IMR-90 (cell line): ENCODE results near the gene CP. TPM values are rescaled to one million over a fixed set of nuclear protein-coding genes. Genes with fewer than 3 reads are reported as not detected.
A peak's percentile ranks its signal among the peaks of the same experiment; 100 is the strongest.

Experiments
- ATAC-seq: fragments of 200-7000 bp; cut with Tn5 transposase; 2 replicates; pipeline ENCODE4 v1.9.1; 2020; ENCODE audit warnings: low read depth, mild to moderate bottlenecking, moderate library complexity
- BruUV-seq: library from RNA; stranded (reverse); fragments of 400-500 nt; replicated peaks from 2 replicates; lab custom pipeline; 2021; lab: Mats Ljungman, UMichigan
- CTCF ChIA-PET: fragments of 300-600 bp; formaldehyde crosslinking; extraction: SDS; loops from one replicate; lab custom pipeline; 2021; ENCODE audit warnings: antibody characterized with exemption; lab: Yijun Ruan, JAX
- POLR2A ChIA-PET: fragments of 300-600 bp; sonication (Branson Sonifier 250); formaldehyde crosslinking; loops from one replicate; lab custom pipeline; 2022; ENCODE audit warnings: antibody characterized with exemption; ENCODE audit not compliant: unreplicated experiment; lab: Charles Lee
- DNase-seq: peaks from one replicate; pipeline ENCODE4 v3.0.0; 2013
- H2AFZ ChIP-seq: replicated peaks from 2 replicates; pipeline ENCODE3; 2013; ENCODE audit warnings: low read length, mild to moderate bottlenecking; ENCODE audit not compliant: poor library complexity
- H2AK5ac ChIP-seq: 2 replicates; pipeline ENCODE4 v1.6.1; 2013; ENCODE audit warnings: low read depth, low read length, inconsistent platforms
- H2AK9ac ChIP-seq: replicated peaks from 2 replicates; pipeline ENCODE3; 2013; ENCODE audit warnings: mild to moderate bottlenecking, low read depth, low read length, moderate library complexity; ENCODE audit not compliant: poor library complexity
- H2BK120ac ChIP-seq: 2 replicates; pipeline ENCODE4 v1.6.1; 2013; ENCODE audit warnings: low read depth, low read length, inconsistent platforms
- H2BK15ac ChIP-seq: 3 replicates; pipeline ENCODE4 v1.6.1; 2013; ENCODE audit warnings: low read depth, low read length, inconsistent platforms
- H2BK20ac ChIP-seq: 2 replicates; pipeline ENCODE4 v1.6.1; 2013; ENCODE audit warnings: low read depth, mild to moderate bottlenecking, inconsistent platforms, low read length, moderate library complexity
- H2BK5ac ChIP-seq: 2 replicates; pipeline ENCODE4 v1.6.1; 2013; ENCODE audit warnings: mild to moderate bottlenecking, low read depth, low read length, inconsistent platforms; ENCODE audit not compliant: poor library complexity, severe bottlenecking
- H3K14ac ChIP-seq: replicated peaks from 2 replicates; pipeline ENCODE4 v1.6.1; 2013; ENCODE audit warnings: low read depth, low read length, inconsistent platforms
- H3K18ac ChIP-seq: 2 replicates; pipeline ENCODE4 v1.6.1; 2013; ENCODE audit warnings: low read depth, low read length, control low read depth
- H3K23ac ChIP-seq: 2 replicates; pipeline ENCODE4 v1.6.1; 2013; ENCODE audit warnings: low read depth, low read length, inconsistent platforms
- H3K27ac ChIP-seq: 2 replicates; pipeline ENCODE4 v1.5.1; 2013; ENCODE audit warnings: mild to moderate bottlenecking, control low read depth, low read length; ENCODE audit not compliant: insufficient read depth
- H3K27me3 ChIP-seq: 2 replicates; pipeline ENCODE4 v1.6.1; 2013; ENCODE audit warnings: low read length; ENCODE audit not compliant: control insufficient read depth, insufficient read depth
- H3K36me3 ChIP-seq: 2 replicates; pipeline ENCODE4 v1.6.1; 2013; ENCODE audit warnings: low read length, mixed read lengths; ENCODE audit not compliant: control insufficient read depth, insufficient read depth
- H3K4ac ChIP-seq: 2 replicates; pipeline ENCODE4 v1.6.1; 2013; ENCODE audit warnings: low read depth, low read length, inconsistent platforms
- H3K4me1 ChIP-seq: 2 replicates; pipeline ENCODE4 v1.6.1; 2013; ENCODE audit warnings: low read length, mixed read lengths; ENCODE audit not compliant: control insufficient read depth, insufficient read depth
- H3K4me2 ChIP-seq: 2 replicates; pipeline ENCODE4 v1.6.1; 2013; ENCODE audit warnings: low read depth, mild to moderate bottlenecking, control low read depth, low read length, moderate library complexity
- H3K4me3 ChIP-seq: 2 replicates; pipeline ENCODE4 v1.5.1; 2013; ENCODE audit warnings: low read depth, mild to moderate bottlenecking, control low read depth, low read length, moderate library complexity; ENCODE audit not compliant: insufficient read depth
- H3K56ac ChIP-seq: 2 replicates; pipeline ENCODE4 v1.6.1; 2013; ENCODE audit warnings: low read length, inconsistent platforms; ENCODE audit not compliant: insufficient read depth; ENCODE audit errors: extremely low read depth
- H3K79me1 ChIP-seq, 2 experiments: 2 replicates each; pipeline ENCODE4 v1.6.1; 2013; ENCODE audit warnings: low read length in 2 of 2, inconsistent platforms in 1 of 2, low read depth in 1 of 2
- H3K9ac ChIP-seq: 2 replicates; pipeline ENCODE4 v1.6.1; 2013; ENCODE audit warnings: low read depth, low read length, control low read depth
- H3K9me1 ChIP-seq: 2 replicates; pipeline ENCODE4 v1.6.1; 2013; ENCODE audit warnings: low read length, inconsistent platforms; ENCODE audit not compliant: insufficient read depth
- H3K9me3 ChIP-seq: 2 replicates; pipeline ENCODE4 v1.6.1; 2013; ENCODE audit warnings: low read length; ENCODE audit not compliant: control insufficient read depth, insufficient read depth
- H4K20me1 ChIP-seq: 2 replicates; pipeline ENCODE4 v1.6.1; 2013; ENCODE audit warnings: low read length, inconsistent platforms; ENCODE audit not compliant: insufficient read depth
- H4K5ac ChIP-seq: 2 replicates; pipeline ENCODE4 v1.6.1; 2013; ENCODE audit warnings: mild to moderate bottlenecking, low read depth, low read length, control low read depth
- H4K8ac ChIP-seq, 2 experiments: 2 replicates each; pipeline ENCODE4 v1.6.1; 2013; ENCODE audit warnings: low read depth in 2 of 2, low read length in 2 of 2, control low read depth in 1 of 2, inconsistent platforms in 1 of 2
- H4K91ac ChIP-seq: 2 replicates; pipeline ENCODE4 v1.6.1; 2013; ENCODE audit warnings: low read depth, low read length, inconsistent platforms; ENCODE audit not compliant: insufficient read depth
- BHLHE40 ChIP-seq: fragments of 150-350 bp; IDR thresholded peaks from 2 replicates; pipeline ENCODE4 v1.6.1; 2016; ENCODE audit warnings: mild to moderate bottlenecking, low read depth, low read length
- MAFK ChIP-seq: IDR thresholded peaks from 2 replicates; pipeline ENCODE4 v1.6.1; 2012; ENCODE audit warnings: low read depth, low read length, improper control_type of control experiment
- MXI1 ChIP-seq: IDR thresholded peaks from 2 replicates; pipeline ENCODE4 v1.6.1; 2012; ENCODE audit warnings: low read depth, mild to moderate bottlenecking, low read length, moderate library complexity, borderline replicate concordance
- NFE2L2 ChIP-seq: fragments of 150-350 bp; IDR thresholded peaks from 2 replicates; pipeline ENCODE4 v1.6.1; 2016; ENCODE audit warnings: low read depth, mild to moderate bottlenecking, low read length
- POLR2A ChIP-seq: IDR thresholded peaks from 2 replicates; pipeline ENCODE4 v1.6.1; 2012; ENCODE audit warnings: mild to moderate bottlenecking, low read depth, low read length
- RAD21 ChIP-seq: IDR thresholded peaks from 2 replicates; pipeline ENCODE4 v1.6.1; 2012; ENCODE audit warnings: low read length, improper control_type of control experiment
- RCOR1 ChIP-seq: IDR thresholded peaks from 2 replicates; pipeline ENCODE4 v1.6.1; 2012; ENCODE audit warnings: mild to moderate bottlenecking, low read length, improper control_type of control experiment; ENCODE audit not compliant: insufficient replicate concordance
- RFX5 ChIP-seq: IDR thresholded peaks from 2 replicates; pipeline ENCODE4 v1.8.0; 2012; ENCODE audit warnings: low read depth, mild to moderate bottlenecking, low read length, moderate library complexity
- SMC3 ChIP-seq: fragments of 150-350 bp; IDR thresholded peaks from 2 replicates; pipeline ENCODE4 v1.6.1; 2016; ENCODE audit warnings: low read depth, mild to moderate bottlenecking, antibody characterized with exemption, low read length, moderate library complexity
- WGBS, 2 experiments: methylation state at CpG; one replicate each; pipeline versions ENCODE4 v1.1.5 to v1.1.7; 2013; ENCODE audit warnings: missing lambda C conversion rate in 2 of 2; ENCODE audit not compliant: insufficient read length in 1 of 2; ENCODE audit errors: extremely low coverage in 2 of 2; 5-methylcytosine and 5-hydroxymethylcytosine counted together
- dilution Hi-C: fragments of 300-500 bp; cut with HindIII; formaldehyde crosslinking; loops from one replicate; pipeline ENCODE4 v1.14.3; 2018; ENCODE audit warnings: low sequenced_read_pairs; ENCODE audit not compliant: unreplicated experiment
- in situ Hi-C: fragments of 300-500 bp; cut with MboI; formaldehyde crosslinking; loops from 3 replicates; pipeline ENCODE4 v1.14.3; 2019; ENCODE audit warnings: low sequenced_read_pairs, inconsistent platforms, mixed read lengths
- intact Hi-C: fragments of 100-400 bp; cut with micrococcal nuclease; formaldehyde crosslinking; loops from 2 replicates; pipeline ENCODE4 v1.10.0; 2022
- polyA plus RNA-seq, 3 experiments: library from polyadenylated mRNA; depleted of rRNA; stranded (reverse); fragments of >200 nt; gene quantifications; 2 replicates each; pipeline ENCODE4 v1.2.3, GENCODE V29; 2012; ENCODE audit warnings: low replicate concordance in 1 of 3
- total RNA-seq: library from RNA; depleted of rRNA; stranded (reverse); fragments of >200 nt; gene quantifications from 2 replicates; pipeline ENCODE4 v1.2.3, GENCODE V29; 2012
- TF ChIP-seq, protein P1 (sequence below): fragments of 150-350 bp; IDR thresholded peaks from 2 replicates; pipeline ENCODE4 v1.6.1; 2017; ENCODE audit warnings: mild to moderate bottlenecking, antibody characterized with exemption, low read length, low read depth
- TF ChIP-seq, protein P2 (sequence below): conservative IDR thresholded peaks from 2 replicates; pipeline ENCODE4 v1.5.1; 2012; ENCODE audit warnings: mild to moderate bottlenecking, low read depth, low read length, improper control_type of control experiment
- TF ChIP-seq, protein P3 (sequence below): fragments of 150-350 bp; IDR thresholded peaks from 2 replicates; pipeline ENCODE4 v1.6.1; 2016; ENCODE audit warnings: low read depth, mild to moderate bottlenecking, low read length, moderate library complexity, borderline replicate concordance

CP gene
- total and polyA plus RNA-seq, 2 of the 4 experiments (the other 2 are of a cell fraction): not detected

DNA sequence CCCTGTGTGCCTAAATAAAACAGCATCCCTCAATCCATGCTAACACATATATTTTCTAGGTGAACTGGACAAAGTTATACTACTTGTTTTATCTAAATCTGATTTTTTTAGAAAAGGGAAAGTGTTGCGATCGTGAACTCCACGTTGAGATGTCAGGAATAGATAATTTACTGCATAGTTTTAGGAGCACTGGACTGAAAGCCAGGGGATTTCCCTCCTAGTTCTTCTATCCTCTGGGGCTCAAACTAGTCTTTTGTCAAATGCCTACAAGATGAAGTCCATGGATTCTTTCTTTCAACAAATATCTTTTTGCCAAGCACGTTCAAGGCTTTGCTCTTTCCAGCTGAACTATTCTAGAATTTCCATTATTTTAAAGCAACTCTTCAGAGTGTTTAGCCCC, 92.8 kb downstream of the CP start:
- intact Hi-C loops: loop anchor here (2.0 kb wide), 1 partner anchor 144 kb away; no protein-coding TSS in a partner anchor

More for the DNA sequence above, 92.8 kb downstream of the CP start:
- Histone ChIP-seq H4K91ac (peak overlapping the region; percentile 57; the same call in 1 of the 2 replicates), H3K14ac (peak overlapping the region; percentile 66), H4K20me1 (no peaks in the 10 kb centered on the region), H2BK15ac (no peak overlapping the region), H2BK120ac (peak overlapping the region; percentile 73; the same call in 1 of the 2 replicates), H2BK5ac (peak overlapping the region; percentile 78), H2AK5ac (no peak overlapping the region), H3K4me3 (peak overlapping the region; percentile 75), H3K9ac (peak overlapping the region; percentile 89), H3K18ac (peak overlapping the region; percentile 13), H3K4me2 (peak overlapping the region; percentile 71), H3K4ac (peak overlapping the region; percentile 59; the same call in 1 of the 2 replicates), H3K56ac (peak overlapping the region; percentile 72), H3K27me3 (no peaks in the 10 kb centered on the region), H3K23ac (peak overlapping the region; percentile 43), H3K9me3 (no peaks in the 10 kb centered on the region), H3K36me3 (no peaks in the 10 kb centered on the region), H3K4me1 (peaks cover 6% of the 10 kb centered on the region), H2AK9ac (no peak overlapping the region), H3K9me1 (0 out of 2 replicates have a peak, but pooled peaks cover 3% of the 10 kb centered on the region), H4K5ac (peak overlapping the region; percentile 23), H2AFZ (peak overlapping the region; percentile 99), H2BK20ac (no peak overlapping the region), H4K8ac (peak overlapping the region; percentile 14 to 85; a peak in 2 of 4 replicates), H3K27ac (peak overlapping the region; percentile 69; the same call in 1 of the 2 replicates), H3K79me1 (peaks cover 16 to 43% of the 10 kb centered on the region in 2 experiments; a peak in 3 of 4 replicates)
- BruUV-seq: no TSS peak
- ChIA-PET CTCF (no interaction called here), POLR2A (no interaction called here)
- ATAC-seq (peak; percentile 7), DNase-seq (peak; percentile 12)
- in situ Hi-C loops (no loop called here), dilution Hi-C loops (no loop called here)
- TF ChIP-seq MAFK (no peak), POLR2A (no peak), RCOR1 (no peak), NFE2L2 (no peak), RAD21 (no peak), BHLHE40 (no peak), MXI1 (no peak), SMC3 (no peak), RFX5 (no peak)
- TF ChIP-seq, protein P1, sequence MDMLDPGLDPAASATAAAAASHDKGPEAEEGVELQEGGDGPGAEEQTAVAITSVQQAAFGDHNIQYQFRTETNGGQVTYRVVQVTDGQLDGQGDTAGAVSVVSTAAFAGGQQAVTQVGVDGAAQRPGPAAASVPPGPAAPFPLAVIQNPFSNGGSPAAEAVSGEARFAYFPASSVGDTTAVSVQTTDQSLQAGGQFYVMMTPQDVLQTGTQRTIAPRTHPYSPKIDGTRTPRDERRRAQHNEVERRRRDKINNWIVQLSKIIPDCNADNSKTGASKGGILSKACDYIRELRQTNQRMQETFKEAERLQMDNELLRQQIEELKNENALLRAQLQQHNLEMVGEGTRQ: no peak
- TF ChIP-seq, protein P2, sequence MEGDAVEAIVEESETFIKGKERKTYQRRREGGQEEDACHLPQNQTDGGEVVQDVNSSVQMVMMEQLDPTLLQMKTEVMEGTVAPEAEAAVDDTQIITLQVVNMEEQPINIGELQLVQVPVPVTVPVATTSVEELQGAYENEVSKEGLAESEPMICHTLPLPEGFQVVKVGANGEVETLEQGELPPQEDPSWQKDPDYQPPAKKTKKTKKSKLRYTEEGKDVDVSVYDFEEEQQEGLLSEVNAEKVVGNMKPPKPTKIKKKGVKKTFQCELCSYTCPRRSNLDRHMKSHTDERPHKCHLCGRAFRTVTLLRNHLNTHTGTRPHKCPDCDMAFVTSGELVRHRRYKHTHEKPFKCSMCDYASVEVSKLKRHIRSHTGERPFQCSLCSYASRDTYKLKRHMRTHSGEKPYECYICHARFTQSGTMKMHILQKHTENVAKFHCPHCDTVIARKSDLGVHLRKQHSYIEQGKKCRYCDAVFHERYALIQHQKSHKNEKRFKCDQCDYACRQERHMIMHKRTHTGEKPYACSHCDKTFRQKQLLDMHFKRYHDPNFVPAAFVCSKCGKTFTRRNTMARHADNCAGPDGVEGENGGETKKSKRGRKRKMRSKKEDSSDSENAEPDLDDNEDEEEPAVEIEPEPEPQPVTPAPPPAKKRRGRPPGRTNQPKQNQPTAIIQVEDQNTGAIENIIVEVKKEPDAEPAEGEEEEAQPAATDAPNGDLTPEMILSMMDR: no peak
- TF ChIP-seq, protein P3, sequence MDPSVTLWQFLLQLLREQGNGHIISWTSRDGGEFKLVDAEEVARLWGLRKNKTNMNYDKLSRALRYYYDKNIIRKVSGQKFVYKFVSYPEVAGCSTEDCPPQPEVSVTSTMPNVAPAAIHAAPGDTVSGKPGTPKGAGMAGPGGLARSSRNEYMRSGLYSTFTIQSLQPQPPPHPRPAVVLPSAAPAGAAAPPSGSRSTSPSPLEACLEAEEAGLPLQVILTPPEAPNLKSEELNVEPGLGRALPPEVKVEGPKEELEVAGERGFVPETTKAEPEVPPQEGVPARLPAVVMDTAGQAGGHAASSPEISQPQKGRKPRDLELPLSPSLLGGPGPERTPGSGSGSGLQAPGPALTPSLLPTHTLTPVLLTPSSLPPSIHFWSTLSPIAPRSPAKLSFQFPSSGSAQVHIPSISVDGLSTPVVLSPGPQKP: no peak
- no CpG with 5 or more reads among the region's 4 CpGs for WGBS, 2 experiments
